Adrenal gland (tissue), 12 donors: ENCODE data around the gene GUCY2C. TPM values are rescaled to one million over a fixed set of nuclear protein-coding genes. Genes with fewer than 3 reads are reported as not detected.

ENCODE experiments used
- DNase-seq, 7 donors: peaks; one replicate each; pipeline ENCODE4 v3.0.0-alpha.2; 2019 to 2020
- H3K27ac ChIP-seq, 5 donors: fragments of 200-600 bp; sonication (generic) in 4 of 5; 1 replicate in 3 of 5; 2 replicates in 2 of 5; pipeline versions ENCODE4 v1.5.1 to v1.8.0; 2016 to 2020; ENCODE audit warnings: mild to moderate bottlenecking in 1 of 5
- H3K27me3 ChIP-seq: fragments of 200-600 bp; 2 replicates; pipeline ENCODE4 v1.8.0; 2021
- H3K36me3 ChIP-seq, 2 donors: fragments of 200-600 bp; replicated peaks in 1 of 2; 1 replicate in 1 of 2; 2 replicates in 1 of 2; pipeline versions ENCODE4 v1.5.1 to v1.8.0; 2018 to 2022
- H3K4me1 ChIP-seq, 2 donors: fragments of 200-600 bp; replicated peaks in 1 of 2; 1 replicate in 1 of 2; 2 replicates in 1 of 2; pipeline versions ENCODE4 v1.5.1 to v1.8.0; 2018 to 2021
- H3K4me3 ChIP-seq, 4 donors: fragments of 200-600 bp; sonication (generic) in 3 of 4; one replicate each; pipeline ENCODE4 v1.5.1; 2016 to 2018
- H3K9me3 ChIP-seq, 3 donors: fragments of 200-600 bp; sonication (generic) in 1 of 3; replicated peaks in 1 of 3; 1 replicate in 2 of 3; 2 replicates in 1 of 3; pipeline versions ENCODE4 v1.5.1 to v1.8.0; 2016 to 2021
- CTCF ChIP-seq, 6 experiments: fragments of 450-650 bp in 4 of 6; fragments of 200-600 bp in 2 of 6; sonication (generic) in 1 of 6; IDR thresholded peaks; 1 replicate in 5 of 6; 2 replicates in 1 of 6; pipeline versions ENCODE4 v1.5.1 to v1.8.0; 2016 to 2021; ENCODE audit warnings: antibody characterized with exemption in 6 of 6, mild to moderate bottlenecking in 2 of 6, moderate library complexity in 1 of 6
- POLR2A ChIP-seq, 2 donors: fragments of 450-650 bp; IDR thresholded peaks; one replicate each; pipeline ENCODE4 v1.6.1; 2017; ENCODE audit warnings: antibody characterized with exemption in 2 of 2, mild to moderate bottlenecking in 2 of 2, moderate library complexity in 1 of 2
- WGBS, 4 donors: extraction: QIAGEN DNeasy Blood & Tissue Kit in 2 of 4; methylation state at CpG; one replicate each; pipeline versions ENCODE4 v1.1.5 to v1.1.7; 2013 to 2017; 5-methylcytosine and 5-hydroxymethylcytosine counted together
- intact Hi-C, 2 donors: fragments of 100-400 bp; cut with DNase I; formaldehyde crosslinking; loops; one replicate each; pipeline versions ENCODE4 v1.14.1 to v1.15.0; 2022 to 2023
- polyA plus RNA-seq, 3 donors: library from polyadenylated mRNA; stranded (reverse); fragments of 200-250 nt in 2 of 3; fragments of 350-450 nt in 1 of 3; fragmentation: Illumina TruSeq in 1 of 3; extraction: RNeasy Lipid Tissue Mini Kit (QIAGEN cat#74804) in 1 of 3; gene quantifications; one replicate each; pipeline ENCODE4 v1.2.3, GENCODE V29; 2013 to 2014
- total RNA-seq, 9 donors: library from RNA; depleted of rRNA in 4 of 9; stranded (reverse); fragments of >200 nt in 4 of 9; fragments of 120-200 nt in 1 of 9; fragmentation: NEBNext Ultra II Directional in 1 of 9; extraction: Animal tissue kit (Norgen Biotek cat#: 25700) in 1 of 9; gene quantifications; one replicate each; pipeline versions ENCODE4 v1.1.0 to v1.2.4, GENCODE V29; 2013 to 2023
- donor health status: healthy with polysubstance abuse.
- donor health status: Bipolar disorder and iron deficiency.
- donor health status: DM: yes; HTN: yes; CAD: no.
- donor health status: DM: no; HTN: no; CAD: no.
- donor health status: DM: no; HTN: no; CAD: no.
- donor health status: DM: yes; HTN: yes; CAD: no.

Gene GUCY2C
- total and polyA plus RNA-seq, 12 donors = not detected

- H3K36me3 ChIP-seq = no peaks in the 10 kb centered on the region
- DNase-seq = no peak
- H3K27me3 ChIP-seq = no peaks in the 10 kb centered on the region
- H3K4me3 ChIP-seq = no peak overlapping the region
- peaks cover 0 to 23% (median 3%) of the 10 kb centered on the region in 3 donors for H3K9me3 ChIP-seq
- 89 to 94% (median 90%) methylated on average over 3 of the region's 3 CpGs for WGBS, 4 donors
- intact Hi-C loops = no loop called here
- TF ChIP-seq POLR2A (IDR thresholded peaks at IDR 0.05) = no peak
- no peak for TF ChIP-seq CTCF (IDR thresholded peaks at IDR 0.05)
- no peak overlapping the region for H3K27ac ChIP-seq
- H3K4me1 ChIP-seq = no peaks in the 10 kb centered on the region
Observed at GRCh38 chr12:14611640-14612203, 84.7 kb downstream of the GUCY2C start.

GRCh38 chr12:14607568-14607967, 88.8 kb downstream of the GUCY2C start:
- intact Hi-C loops = no loop called here
- H3K27ac ChIP-seq = no peak overlapping the region
- H3K36me3 ChIP-seq = no peaks in the 10 kb centered on the region
- no peaks in the 10 kb centered on the region for H3K4me1 ChIP-seq
- TF ChIP-seq CTCF (IDR thresholded peaks at IDR 0.05) = no peak
- TF ChIP-seq POLR2A (IDR thresholded peaks at IDR 0.05) = no peak
- no peaks in the 10 kb centered on the region for H3K27me3 ChIP-seq
- peaks cover 3 to 44% (median 34%) of the 10 kb centered on the region in 3 donors for H3K9me3 ChIP-seq
- no peak for DNase-seq
- H3K4me3 ChIP-seq = no peak overlapping the region

- TF ChIP-seq CTCF (IDR thresholded peaks at IDR 0.05) = no peak
- no peak for TF ChIP-seq POLR2A (IDR thresholded peaks at IDR 0.05)
- WGBS, 4 donors = 66 to 72% (median 68%) methylated on average over 3 of the region's 3 CpGs
- Histone ChIP-seq H3K4me1 (no peaks in the 10 kb centered on the region), H3K27me3 (no peaks in the 10 kb centered on the region), H3K4me3 (no peak overlapping the region), H3K27ac (no peak overlapping the region), H3K9me3 (peaks cover 3 to 38% (median 34%) of the 10 kb centered on the region in 3 donors), H3K36me3 (no peaks in the 10 kb centered on the region)
- intact Hi-C loops = no loop called here
- DNase-seq = no peak
Observed at GRCh38 chr12:14605401-14605989, 90.9 kb downstream of the GUCY2C start.

GRCh38 chr12:14601692-14602478, 94.5 kb downstream of the GUCY2C start:
- no peak for DNase-seq
- H3K36me3 ChIP-seq = no peaks in the 10 kb centered on the region
- H3K27ac ChIP-seq = no peak overlapping the region
- H3K4me3 ChIP-seq = no peak overlapping the region
- TF ChIP-seq POLR2A (IDR thresholded peaks at IDR 0.05) (no peak), CTCF (IDR thresholded peaks at IDR 0.05) (no peak)
- WGBS, 4 donors = 69 to 80% (median 75%) methylated on average over 4 of the region's 4 CpGs
- no peaks in the 10 kb centered on the region for H3K27me3 ChIP-seq
- peaks cover 3 to 32% (median 23%) of the 10 kb centered on the region in 3 donors for H3K9me3 ChIP-seq
- no peaks in the 10 kb centered on the region for H3K4me1 ChIP-seq
- intact Hi-C loops = no loop called here
